ENCODE measurements around the gene CCNK.

CCNK gene

GRCh38 chr14:99534333-99534732 is 53.1 kb downstream of the CCNK start:
- Histone ChIP-seq H3K9me3 (ENCODE audit: control insufficient read depth, low read length) (no peaks in the 10 kb centered on the region), H3K27ac (ENCODE audit: insufficient read depth, low read length, poor library complexity, severe bottlenecking) (no peak overlapping the region), H3K27me3 (replicated peaks; ENCODE audit: control insufficient read depth, insufficient read depth, low read length, poor library complexity, severe bottlenecking) (no peaks in the 10 kb centered on the region), H3K36me3 (ENCODE audit: control insufficient read depth, insufficient read depth, low read length) (no peaks in the 10 kb centered on the region), H3K4me3 (ENCODE audit: insufficient read depth, low read depth, low read length, poor library complexity, severe bottlenecking) (no peak overlapping the region), H3K4me1 (ENCODE audit: control insufficient read depth, insufficient read depth, low read length, poor library complexity, severe bottlenecking) (no peaks in the 10 kb centered on the region)
- DNase-seq = no peak

GRCh38 chr14:99534863-99535262 is 53.7 kb downstream of the CCNK start:
- Histone ChIP-seq H3K4me3 (ENCODE audit: insufficient read depth, low read depth, low read length, poor library complexity, severe bottlenecking) (no peak overlapping the region), H3K4me1 (ENCODE audit: control insufficient read depth, insufficient read depth, low read length, poor library complexity, severe bottlenecking) (no peaks in the 10 kb centered on the region), H3K9me3 (ENCODE audit: control insufficient read depth, low read length) (no peaks in the 10 kb centered on the region), H3K27me3 (replicated peaks; ENCODE audit: control insufficient read depth, insufficient read depth, low read length, poor library complexity, severe bottlenecking) (no peaks in the 10 kb centered on the region), H3K27ac (ENCODE audit: insufficient read depth, low read length, poor library complexity, severe bottlenecking) (no peak overlapping the region), H3K36me3 (ENCODE audit: control insufficient read depth, insufficient read depth, low read length) (no peaks in the 10 kb centered on the region)
- no peak for DNase-seq

DNA sequence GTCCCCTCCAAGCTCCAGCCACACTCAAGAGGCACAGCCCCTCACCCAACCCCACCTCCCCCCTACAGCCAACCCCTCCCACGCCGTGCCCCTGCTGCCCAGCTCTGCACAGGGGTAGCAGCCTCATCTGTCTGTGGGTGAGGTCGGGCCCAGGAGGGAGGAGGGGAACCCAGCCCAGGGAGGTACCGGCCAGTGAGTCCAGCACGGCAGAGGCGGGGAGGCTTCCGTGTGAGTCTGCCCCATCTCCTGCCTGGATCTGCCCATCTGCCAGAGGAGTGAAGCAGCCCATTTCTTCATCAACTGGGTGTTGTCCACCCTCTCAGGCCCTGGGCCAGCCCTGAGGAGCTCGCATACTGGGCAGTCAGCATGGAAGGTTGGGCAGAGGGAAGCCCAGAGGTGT is 54.2 kb downstream of the CCNK start:
- H3K27ac ChIP-seq (ENCODE audit: insufficient read depth, low read length, poor library complexity, severe bottlenecking) = no peak overlapping the region
- H3K4me1 ChIP-seq (ENCODE audit: control insufficient read depth, insufficient read depth, low read length, poor library complexity, severe bottlenecking) = no peaks in the 10 kb centered on the region
- H3K27me3 ChIP-seq (replicated peaks; ENCODE audit: control insufficient read depth, insufficient read depth, low read length, poor library complexity, severe bottlenecking) = no peaks in the 10 kb centered on the region
- H3K9me3 ChIP-seq (ENCODE audit: control insufficient read depth, low read length) = no peaks in the 10 kb centered on the region
- no peak for DNase-seq
- no peak overlapping the region for H3K4me3 ChIP-seq (ENCODE audit: insufficient read depth, low read depth, low read length, poor library complexity, severe bottlenecking)
- no peaks in the 10 kb centered on the region for H3K36me3 ChIP-seq (ENCODE audit: control insufficient read depth, insufficient read depth, low read length)

GRCh38 chr14:99535908-99536778 is 54.9 kb downstream of the CCNK start:
- DNase-seq = no peak
- H3K4me3 ChIP-seq (ENCODE audit: insufficient read depth, low read depth, low read length, poor library complexity, severe bottlenecking) = no peak overlapping the region
- H3K27ac ChIP-seq (ENCODE audit: insufficient read depth, low read length, poor library complexity, severe bottlenecking) = no peak overlapping the region
- no peaks in the 10 kb centered on the region for H3K4me1 ChIP-seq (ENCODE audit: control insufficient read depth, insufficient read depth, low read length, poor library complexity, severe bottlenecking)
- H3K9me3 ChIP-seq (ENCODE audit: control insufficient read depth, low read length) = no peaks in the 10 kb centered on the region
- H3K36me3 ChIP-seq (ENCODE audit: control insufficient read depth, insufficient read depth, low read length) = no peaks in the 10 kb centered on the region
- H3K27me3 ChIP-seq (replicated peaks; ENCODE audit: control insufficient read depth, insufficient read depth, low read length, poor library complexity, severe bottlenecking) = no peaks in the 10 kb centered on the region

GRCh38 chr14:99537399-99537798 is 56.2 kb downstream of the CCNK start:
- Histone ChIP-seq H3K27ac (ENCODE audit: insufficient read depth, low read length, poor library complexity, severe bottlenecking) (no peak overlapping the region), H3K4me1 (ENCODE audit: control insufficient read depth, insufficient read depth, low read length, poor library complexity, severe bottlenecking) (no peaks in the 10 kb centered on the region), H3K9me3 (ENCODE audit: control insufficient read depth, low read length) (no peaks in the 10 kb centered on the region), H3K36me3 (ENCODE audit: control insufficient read depth, insufficient read depth, low read length) (no peaks in the 10 kb centered on the region), H3K4me3 (ENCODE audit: insufficient read depth, low read depth, low read length, poor library complexity, severe bottlenecking) (no peak overlapping the region), H3K27me3 (replicated peaks; ENCODE audit: control insufficient read depth, insufficient read depth, low read length, poor library complexity, severe bottlenecking) (no peaks in the 10 kb centered on the region)
- DNase-seq = no peak

DNA sequence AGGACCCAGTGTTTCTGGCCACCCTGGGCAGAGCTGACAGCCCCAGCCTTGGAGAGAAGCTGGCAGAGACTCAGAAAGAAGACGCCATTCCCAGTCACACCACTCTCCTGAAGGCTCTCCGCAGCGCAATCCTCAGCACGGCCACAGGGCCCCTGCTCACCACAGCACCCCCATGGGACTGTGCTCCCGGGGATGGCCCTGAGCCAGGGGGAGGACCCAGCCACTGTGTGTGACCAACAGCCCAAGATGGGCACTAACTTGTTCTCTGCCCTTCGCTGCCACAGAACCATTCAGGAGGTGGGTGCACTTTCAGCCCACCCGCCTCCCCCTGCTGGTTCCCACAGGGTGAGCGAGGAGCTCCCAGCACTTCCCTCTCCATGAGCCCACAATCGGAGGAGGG is 57.1 kb downstream of the CCNK start:
- no peak for DNase-seq
- Histone ChIP-seq H3K27me3 (replicated peaks; ENCODE audit: control insufficient read depth, insufficient read depth, low read length, poor library complexity, severe bottlenecking) (no peaks in the 10 kb centered on the region), H3K9me3 (ENCODE audit: control insufficient read depth, low read length) (no peaks in the 10 kb centered on the region), H3K4me1 (ENCODE audit: control insufficient read depth, insufficient read depth, low read length, poor library complexity, severe bottlenecking) (no peaks in the 10 kb centered on the region), H3K36me3 (ENCODE audit: control insufficient read depth, insufficient read depth, low read length) (no peaks in the 10 kb centered on the region), H3K4me3 (ENCODE audit: insufficient read depth, low read depth, low read length, poor library complexity, severe bottlenecking) (no peak overlapping the region), H3K27ac (ENCODE audit: insufficient read depth, low read length, poor library complexity, severe bottlenecking) (no peak overlapping the region)

GRCh38 chr14:99538733-99539132 is 57.5 kb downstream of the CCNK start:
- Histone ChIP-seq H3K4me1 (ENCODE audit: control insufficient read depth, insufficient read depth, low read length, poor library complexity, severe bottlenecking) (no peaks in the 10 kb centered on the region), H3K27ac (ENCODE audit: insufficient read depth, low read length, poor library complexity, severe bottlenecking) (no peak overlapping the region), H3K4me3 (ENCODE audit: insufficient read depth, low read depth, low read length, poor library complexity, severe bottlenecking) (no peak overlapping the region), H3K27me3 (replicated peaks; ENCODE audit: control insufficient read depth, insufficient read depth, low read length, poor library complexity, severe bottlenecking) (no peaks in the 10 kb centered on the region), H3K36me3 (ENCODE audit: control insufficient read depth, insufficient read depth, low read length) (no peaks in the 10 kb centered on the region), H3K9me3 (ENCODE audit: control insufficient read depth, low read length) (no peaks in the 10 kb centered on the region)
- DNase-seq = no peak

DNA sequence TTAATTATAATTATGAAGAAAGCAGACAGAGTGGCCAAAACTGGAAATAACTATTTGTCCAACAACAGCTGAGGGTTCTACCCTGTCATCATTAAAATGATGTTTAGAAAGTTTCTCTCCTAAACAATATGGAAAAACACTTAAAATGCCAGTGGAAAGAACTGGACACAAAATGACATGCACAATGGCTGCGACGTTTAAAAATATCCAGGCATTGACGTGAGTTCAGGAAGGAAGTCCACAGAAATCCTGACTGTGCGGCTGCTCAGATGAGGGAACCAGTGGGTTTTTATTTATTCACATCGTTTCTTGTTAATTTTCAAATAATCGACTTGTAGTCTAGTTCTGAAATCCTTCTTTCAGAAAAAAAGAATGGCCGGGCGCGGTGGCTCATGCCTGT is 58.3 kb downstream of the CCNK start:
- DNase-seq = no peak
- no peaks in the 10 kb centered on the region for H3K27me3 ChIP-seq (replicated peaks; ENCODE audit: control insufficient read depth, insufficient read depth, low read length, poor library complexity, severe bottlenecking)
- H3K36me3 ChIP-seq (ENCODE audit: control insufficient read depth, insufficient read depth, low read length) = no peaks in the 10 kb centered on the region
- no peak overlapping the region for H3K27ac ChIP-seq (ENCODE audit: insufficient read depth, low read length, poor library complexity, severe bottlenecking)
- no peaks in the 10 kb centered on the region for H3K9me3 ChIP-seq (ENCODE audit: control insufficient read depth, low read length)
- H3K4me1 ChIP-seq (ENCODE audit: control insufficient read depth, insufficient read depth, low read length, poor library complexity, severe bottlenecking) = no peaks in the 10 kb centered on the region
- H3K4me3 ChIP-seq (ENCODE audit: insufficient read depth, low read depth, low read length, poor library complexity, severe bottlenecking) = no peak overlapping the region

DNA sequence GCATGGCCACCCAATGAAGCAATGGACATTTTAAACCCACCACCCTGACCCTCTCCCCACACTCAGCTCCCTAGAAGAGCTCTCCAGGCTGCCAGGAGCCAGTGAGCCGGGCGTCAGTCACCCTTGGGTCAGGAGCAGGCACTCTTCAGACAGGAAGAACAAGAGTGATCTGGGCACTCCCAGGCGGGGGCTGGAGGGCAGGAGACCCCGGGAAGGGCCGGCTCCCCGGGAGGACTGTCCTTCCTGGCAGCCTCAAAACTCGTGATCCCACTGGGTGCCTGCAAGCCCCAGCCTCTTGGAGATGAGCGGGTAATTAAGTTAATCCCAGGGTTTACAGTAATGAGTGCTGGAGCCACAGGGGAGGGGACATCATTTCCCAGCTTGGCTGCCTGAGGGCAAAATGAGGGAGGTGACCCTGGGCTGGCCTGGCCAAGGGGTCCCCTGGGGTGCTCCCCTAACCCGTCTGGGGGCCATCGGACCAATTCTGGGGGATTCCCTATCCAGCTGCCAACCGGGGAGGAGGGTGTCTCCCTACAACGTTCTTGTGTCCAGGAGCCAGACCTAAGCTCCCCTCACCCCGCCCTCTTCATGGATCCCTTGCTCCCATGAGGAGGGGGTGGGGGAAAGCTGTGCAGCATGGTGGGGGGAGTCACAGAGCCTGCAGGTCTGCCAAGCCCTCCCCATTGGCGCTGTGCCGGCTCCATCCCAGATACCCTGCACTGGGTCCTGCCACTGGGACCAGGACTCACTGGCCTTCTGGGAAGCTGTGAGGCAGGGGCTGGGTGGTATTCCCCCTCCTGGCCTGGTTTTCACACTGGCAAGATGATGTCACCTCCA is 59.2 kb downstream of the CCNK start:
- H3K27ac ChIP-seq (ENCODE audit: insufficient read depth, low read length, poor library complexity, severe bottlenecking) = no peak overlapping the region
- H3K36me3 ChIP-seq (ENCODE audit: control insufficient read depth, insufficient read depth, low read length) = no peaks in the 10 kb centered on the region
- H3K4me1 ChIP-seq (ENCODE audit: control insufficient read depth, insufficient read depth, low read length, poor library complexity, severe bottlenecking) = no peaks in the 10 kb centered on the region
- H3K9me3 ChIP-seq (ENCODE audit: control insufficient read depth, low read length) = no peaks in the 10 kb centered on the region
- no peaks in the 10 kb centered on the region for H3K27me3 ChIP-seq (replicated peaks; ENCODE audit: control insufficient read depth, insufficient read depth, low read length, poor library complexity, severe bottlenecking)
- H3K4me3 ChIP-seq (ENCODE audit: insufficient read depth, low read depth, low read length, poor library complexity, severe bottlenecking) = no peak overlapping the region
- DNase-seq = no peak

GRCh38 chr14:99541211-99541610 is 60.0 kb downstream of the CCNK start:
- Histone ChIP-seq H3K36me3 (ENCODE audit: control insufficient read depth, insufficient read depth, low read length) (no peaks in the 10 kb centered on the region), H3K9me3 (ENCODE audit: control insufficient read depth, low read length) (no peaks in the 10 kb centered on the region), H3K4me1 (ENCODE audit: control insufficient read depth, insufficient read depth, low read length, poor library complexity, severe bottlenecking) (no peaks in the 10 kb centered on the region), H3K27ac (ENCODE audit: insufficient read depth, low read length, poor library complexity, severe bottlenecking) (no peak overlapping the region), H3K27me3 (replicated peaks; ENCODE audit: control insufficient read depth, insufficient read depth, low read length, poor library complexity, severe bottlenecking) (no peaks in the 10 kb centered on the region), H3K4me3 (ENCODE audit: insufficient read depth, low read depth, low read length, poor library complexity, severe bottlenecking) (no peak overlapping the region)
- DNase-seq = no peak

Measured in effector memory CD4-positive, alpha-beta T cell (primary cell).